ENCODE data around the gene NADK2. TPM values are rescaled to one million over a fixed set of nuclear protein-coding genes. Genes with fewer than 3 reads are reported as not detected.

The NADK2 gene
- polyA plus RNA-seq, 1 of the 3 experiments (the other 2 are of a cell fraction): 7.6 TPM

DNA sequence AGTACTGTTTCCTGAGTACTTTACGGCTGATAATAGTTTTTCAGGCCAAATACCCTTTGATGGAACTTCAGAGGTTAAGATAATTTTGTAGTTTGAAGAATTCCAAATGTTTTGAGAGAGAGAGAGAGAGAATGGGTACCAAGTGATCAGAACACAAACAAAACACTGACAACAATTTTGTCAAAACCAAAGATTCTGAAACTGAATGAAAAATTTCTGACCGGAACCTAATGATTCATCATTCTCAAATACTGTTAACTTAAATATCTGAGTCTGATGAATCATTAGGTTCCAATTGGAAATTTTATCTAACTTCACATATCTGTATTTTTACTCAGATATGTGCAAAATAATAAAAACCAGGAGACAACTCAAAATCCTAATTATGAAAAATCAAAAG, 94.0 kb downstream of the NADK2 start:
- Histone ChIP-seq H3K27me3 (ENCODE audit: insufficient read depth) (no peaks in the 10 kb centered on the region), H3K27ac (ENCODE audit: low read depth in 2 of 2, low read length in 1 of 2) (peak overlapping the region in 1 of 2 experiments; percentile 23; a peak in 1 of 4 replicates), H3K4me3 (ENCODE audit: low read depth in 2 of 2, low read length in 1 of 2) (0 out of 4 replicates have a peak overlapping the region, but pooled peaks of 1 of the 2 experiments have one; percentile 10), H3K4me1 (ENCODE audit: control insufficient read depth in 1 of 2, insufficient read depth in 2 of 2, low read depth in 1 of 2, low read length in 1 of 2) (peaks cover 6 to 20% of the 10 kb centered on the region in 2 experiments; a peak in 3 of 4 replicates), H3K9me2 (no peaks in the 10 kb centered on the region), H3K36me3 (replicated peaks in 1 of 2; ENCODE audit: control insufficient read depth in 1 of 2, insufficient read depth in 2 of 2, low read length in 1 of 2) (no peaks in the 10 kb centered on the region), H3K9me3 (no peaks in the 10 kb centered on the region), H3K79me2 (ENCODE audit: insufficient read depth) (peaks cover 19% of the 10 kb centered on the region), H4K20me1 (ENCODE audit: insufficient read depth) (no peaks in the 10 kb centered on the region), H2AFZ (ENCODE audit: low read depth) (0 out of 2 replicates have a peak overlapping the region, but pooled peaks have one; percentile 32), H3K9ac (no peak overlapping the region), H3F3A (replicated peaks; ENCODE audit: insufficient read depth) (peaks cover 16% of the 10 kb centered on the region), H3K4me2 (peak overlapping the region; percentile 16; the same call in 1 of the 2 replicates)
- ChIA-PET CTCF (no interaction called here), POLR2A (no interaction called here)
- TF ChIP-seq JUND (IDR thresholded peaks at IDR 0.05): 0 out of 2 replicates have a peak, but pooled peaks have one; percentile 12
- peak; percentile 27; the same call in 1 of the 2 replicates for TF ChIP-seq FOSL2 (IDR thresholded peaks at IDR 0.05; ENCODE audit: borderline replicate concordance, low read depth)
- TF ChIP-seq, protein P1, sequence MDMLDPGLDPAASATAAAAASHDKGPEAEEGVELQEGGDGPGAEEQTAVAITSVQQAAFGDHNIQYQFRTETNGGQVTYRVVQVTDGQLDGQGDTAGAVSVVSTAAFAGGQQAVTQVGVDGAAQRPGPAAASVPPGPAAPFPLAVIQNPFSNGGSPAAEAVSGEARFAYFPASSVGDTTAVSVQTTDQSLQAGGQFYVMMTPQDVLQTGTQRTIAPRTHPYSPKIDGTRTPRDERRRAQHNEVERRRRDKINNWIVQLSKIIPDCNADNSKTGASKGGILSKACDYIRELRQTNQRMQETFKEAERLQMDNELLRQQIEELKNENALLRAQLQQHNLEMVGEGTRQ (IDR thresholded peaks at IDR 0.05; ENCODE audit: borderline replicate concordance, low read depth, low read length): no peak
- no peak for DNase-seq
- 52% methylated on average over 2 of the region's 2 CpGs for WGBS (ENCODE audit: low lambda C conversion rate)

DNA sequence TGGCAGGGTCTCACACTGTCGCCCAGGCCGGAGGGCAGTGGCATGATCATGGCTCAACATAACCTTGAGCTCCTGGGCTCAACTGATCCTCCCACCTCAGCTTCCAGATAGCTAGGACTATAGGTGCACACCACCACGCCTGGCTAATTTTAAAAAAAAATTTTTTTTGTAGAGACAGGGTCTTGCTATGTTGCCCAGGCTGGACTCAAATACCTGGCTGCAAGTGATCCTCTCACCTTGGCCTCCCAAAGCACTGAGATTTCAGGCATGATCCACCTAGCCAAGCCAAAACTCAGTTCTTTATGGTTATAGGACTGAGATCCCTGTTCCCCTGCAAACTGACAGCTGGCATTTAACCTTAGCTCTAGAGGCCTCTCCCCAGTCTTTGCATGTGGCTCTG, 95.3 kb downstream of the NADK2 start:
- ChIA-PET CTCF (interaction anchor here (1.3 kb wide), 1 partner anchor 10 kb away, joined by 4 read pairs; no protein-coding TSS in a partner anchor), POLR2A (no interaction called here)
- no peak overlapping the region for H3K9ac ChIP-seq
- peaks cover 12% of the 10 kb centered on the region for H3K79me2 ChIP-seq (ENCODE audit: insufficient read depth)
- peaks cover 6 to 10% of the 10 kb centered on the region in 2 experiments for H3K36me3 ChIP-seq (replicated peaks in 1 of 2; ENCODE audit: control insufficient read depth in 1 of 2, insufficient read depth in 2 of 2, low read length in 1 of 2)
- H3K4me1 ChIP-seq (ENCODE audit: control insufficient read depth in 1 of 2, insufficient read depth in 2 of 2, low read depth in 1 of 2, low read length in 1 of 2): peaks cover 4 to 20% of the 10 kb centered on the region in 2 experiments; a peak in 3 of 4 replicates
- no peak overlapping the region for H2AFZ ChIP-seq (ENCODE audit: low read depth)
- H3F3A ChIP-seq (replicated peaks; ENCODE audit: insufficient read depth): peaks cover 16% of the 10 kb centered on the region
- H3K4me2 ChIP-seq: no peak overlapping the region
- no peaks in the 10 kb centered on the region for H4K20me1 ChIP-seq (ENCODE audit: insufficient read depth)
- H3K9me3 ChIP-seq: no peaks in the 10 kb centered on the region
- DNase-seq: no peak
- H3K9me2 ChIP-seq: no peaks in the 10 kb centered on the region
- TF ChIP-seq POLR2AphosphoS5 (IDR thresholded peaks at IDR 0.05; ENCODE audit: low read depth, low read length): no peak
- TF ChIP-seq GABPA (IDR thresholded peaks at IDR 0.05; ENCODE audit: low read depth): no peak
- TF ChIP-seq, protein P2, sequence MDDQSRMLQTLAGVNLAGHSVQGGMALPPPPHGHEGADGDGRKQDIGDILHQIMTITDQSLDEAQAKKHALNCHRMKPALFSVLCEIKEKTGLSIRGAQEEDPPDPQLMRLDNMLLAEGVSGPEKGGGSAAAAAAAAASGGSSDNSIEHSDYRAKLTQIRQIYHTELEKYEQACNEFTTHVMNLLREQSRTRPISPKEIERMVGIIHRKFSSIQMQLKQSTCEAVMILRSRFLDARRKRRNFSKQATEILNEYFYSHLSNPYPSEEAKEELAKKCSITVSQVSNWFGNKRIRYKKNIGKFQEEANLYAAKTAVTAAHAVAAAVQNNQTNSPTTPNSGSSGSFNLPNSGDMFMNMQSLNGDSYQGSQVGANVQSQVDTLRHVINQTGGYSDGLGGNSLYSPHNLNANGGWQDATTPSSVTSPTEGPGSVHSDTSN (IDR thresholded peaks at IDR 0.05): no peak
- TF ChIP-seq, protein P3, sequence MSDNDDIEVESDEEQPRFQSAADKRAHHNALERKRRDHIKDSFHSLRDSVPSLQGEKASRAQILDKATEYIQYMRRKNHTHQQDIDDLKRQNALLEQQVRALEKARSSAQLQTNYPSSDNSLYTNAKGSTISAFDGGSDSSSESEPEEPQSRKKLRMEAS (IDR thresholded peaks at IDR 0.05; ENCODE audit: low read depth): no peak
- no peak for TF ChIP-seq FOXM1 (IDR thresholded peaks at IDR 0.05; ENCODE audit: low read depth)
- TF ChIP-seq TEAD4 (IDR thresholded peaks at IDR 0.05; ENCODE audit: borderline replicate concordance, insufficient read depth): no peak
- no peak for TF ChIP-seq MXI1 (IDR thresholded peaks at IDR 0.05; ENCODE audit: low read depth, low read length)
- TF ChIP-seq JUND (IDR thresholded peaks at IDR 0.05): no peak
- TF ChIP-seq ELF1 (IDR thresholded peaks at IDR 0.05): no peak
- TF ChIP-seq, protein P1 (IDR thresholded peaks at IDR 0.05; ENCODE audit: borderline replicate concordance, low read depth, low read length): no peak
- TF ChIP-seq RXRA (IDR thresholded peaks at IDR 0.05; ENCODE audit: borderline replicate concordance, low read depth): no peak
- no peak for TF ChIP-seq TAF1 (IDR thresholded peaks at IDR 0.05; ENCODE audit: borderline replicate concordance, low read depth, low read length)
- no peak for TF ChIP-seq RFX5 (IDR thresholded peaks at IDR 0.05; ENCODE audit: low read length)
- TF ChIP-seq, protein P4, sequence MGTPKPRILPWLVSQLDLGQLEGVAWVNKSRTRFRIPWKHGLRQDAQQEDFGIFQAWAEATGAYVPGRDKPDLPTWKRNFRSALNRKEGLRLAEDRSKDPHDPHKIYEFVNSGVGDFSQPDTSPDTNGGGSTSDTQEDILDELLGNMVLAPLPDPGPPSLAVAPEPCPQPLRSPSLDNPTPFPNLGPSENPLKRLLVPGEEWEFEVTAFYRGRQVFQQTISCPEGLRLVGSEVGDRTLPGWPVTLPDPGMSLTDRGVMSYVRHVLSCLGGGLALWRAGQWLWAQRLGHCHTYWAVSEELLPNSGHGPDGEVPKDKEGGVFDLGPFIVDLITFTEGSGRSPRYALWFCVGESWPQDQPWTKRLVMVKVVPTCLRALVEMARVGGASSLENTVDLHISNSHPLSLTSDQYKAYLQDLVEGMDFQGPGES (IDR thresholded peaks at IDR 0.05; ENCODE audit: low read depth, low read length): no peak
- 64% methylated on average over 3 of the region's 3 CpGs for WGBS (ENCODE audit: low lambda C conversion rate)
- no peak overlapping the region for H3K4me3 ChIP-seq (ENCODE audit: low read depth in 2 of 2, low read length in 1 of 2)
- no peaks in the 10 kb centered on the region for H3K27me3 ChIP-seq (ENCODE audit: insufficient read depth)
- no peak overlapping the region for H3K27ac ChIP-seq (ENCODE audit: low read depth in 2 of 2, low read length in 1 of 2)
